Ishikawa (cell line): ENCODE results near the gene WDR74.

Experiments
- CEBPB ChIP-seq: IDR thresholded peaks from 2 replicates; pipeline ENCODE4 v1.6.1; 2012
- EP300 ChIP-seq: IDR thresholded peaks from 2 replicates; pipeline ENCODE4 v1.6.1; 2012; ENCODE audit warnings: borderline replicate concordance
- FOXM1 ChIP-seq: IDR thresholded peaks from 2 replicates; pipeline ENCODE4 v1.6.1; 2012; ENCODE audit warnings: low read depth, borderline replicate concordance
- RAD21 ChIP-seq: IDR thresholded peaks from 2 replicates; pipeline ENCODE4 v1.6.1; 2012; ENCODE audit warnings: low read depth
- TAF1 ChIP-seq: IDR thresholded peaks from 2 replicates; pipeline ENCODE4 v1.6.1; 2012; ENCODE audit warnings: low read depth, mild to moderate bottlenecking
- TCF12 ChIP-seq: IDR thresholded peaks from 2 replicates; pipeline ENCODE4 v1.6.1; 2012; ENCODE audit warnings: low read depth
- TEAD4 ChIP-seq: IDR thresholded peaks from 2 replicates; pipeline ENCODE4 v1.6.1; 2012
- YY1 ChIP-seq: IDR thresholded peaks from 2 replicates; pipeline ENCODE4 v1.6.1; 2012; ENCODE audit warnings: low read depth
- TF ChIP-seq, protein P1 (sequence below): IDR thresholded peaks from 2 replicates; pipeline ENCODE4 v1.6.1; 2012; ENCODE audit warnings: low read depth, mild to moderate bottlenecking
- TF ChIP-seq, protein P2 (sequence below): IDR thresholded peaks from 2 replicates; pipeline ENCODE4 v1.6.1; 2012
- TF ChIP-seq, protein P3 (sequence below): IDR thresholded peaks from 2 replicates; pipeline ENCODE4 v1.6.1; 2012

DNA sequence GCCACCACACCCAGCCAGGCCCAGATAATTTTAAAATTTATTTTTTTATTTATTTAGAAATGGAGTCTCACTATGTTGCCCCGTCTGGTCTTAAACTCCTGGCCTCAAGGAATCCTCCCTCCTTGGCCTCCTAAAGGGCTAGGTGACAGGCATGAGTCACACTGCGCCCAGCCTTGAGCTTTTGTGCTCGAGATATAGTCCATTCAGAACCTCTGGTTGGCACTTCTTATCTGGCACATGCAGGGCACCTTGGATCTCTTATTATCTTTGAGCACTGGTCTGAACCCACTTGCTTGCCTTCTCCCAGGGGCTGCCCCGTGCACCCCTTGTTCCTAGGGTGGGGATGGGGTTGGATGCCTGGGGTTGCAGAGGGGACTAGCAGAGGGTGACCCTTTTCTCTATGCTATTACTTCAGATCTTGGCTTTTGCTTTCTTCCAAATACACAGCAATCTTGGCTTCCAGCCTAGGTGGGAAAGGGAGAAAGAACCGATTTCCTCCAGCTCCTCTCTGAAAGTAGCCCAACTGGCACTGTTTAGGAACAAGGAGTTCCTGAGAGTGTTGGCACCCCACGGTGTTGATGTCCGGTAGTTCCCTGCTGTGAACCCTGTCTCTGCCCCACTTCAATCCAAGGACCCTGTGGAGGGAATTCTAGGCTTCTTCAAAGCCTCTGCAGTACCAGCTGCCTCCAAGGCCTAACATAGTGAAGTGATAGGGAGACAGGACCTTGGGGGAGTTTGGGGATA, 40.0 kb upstream of the WDR74 start:
- no peak for TF ChIP-seq TEAD4
- TF ChIP-seq, protein P1, sequence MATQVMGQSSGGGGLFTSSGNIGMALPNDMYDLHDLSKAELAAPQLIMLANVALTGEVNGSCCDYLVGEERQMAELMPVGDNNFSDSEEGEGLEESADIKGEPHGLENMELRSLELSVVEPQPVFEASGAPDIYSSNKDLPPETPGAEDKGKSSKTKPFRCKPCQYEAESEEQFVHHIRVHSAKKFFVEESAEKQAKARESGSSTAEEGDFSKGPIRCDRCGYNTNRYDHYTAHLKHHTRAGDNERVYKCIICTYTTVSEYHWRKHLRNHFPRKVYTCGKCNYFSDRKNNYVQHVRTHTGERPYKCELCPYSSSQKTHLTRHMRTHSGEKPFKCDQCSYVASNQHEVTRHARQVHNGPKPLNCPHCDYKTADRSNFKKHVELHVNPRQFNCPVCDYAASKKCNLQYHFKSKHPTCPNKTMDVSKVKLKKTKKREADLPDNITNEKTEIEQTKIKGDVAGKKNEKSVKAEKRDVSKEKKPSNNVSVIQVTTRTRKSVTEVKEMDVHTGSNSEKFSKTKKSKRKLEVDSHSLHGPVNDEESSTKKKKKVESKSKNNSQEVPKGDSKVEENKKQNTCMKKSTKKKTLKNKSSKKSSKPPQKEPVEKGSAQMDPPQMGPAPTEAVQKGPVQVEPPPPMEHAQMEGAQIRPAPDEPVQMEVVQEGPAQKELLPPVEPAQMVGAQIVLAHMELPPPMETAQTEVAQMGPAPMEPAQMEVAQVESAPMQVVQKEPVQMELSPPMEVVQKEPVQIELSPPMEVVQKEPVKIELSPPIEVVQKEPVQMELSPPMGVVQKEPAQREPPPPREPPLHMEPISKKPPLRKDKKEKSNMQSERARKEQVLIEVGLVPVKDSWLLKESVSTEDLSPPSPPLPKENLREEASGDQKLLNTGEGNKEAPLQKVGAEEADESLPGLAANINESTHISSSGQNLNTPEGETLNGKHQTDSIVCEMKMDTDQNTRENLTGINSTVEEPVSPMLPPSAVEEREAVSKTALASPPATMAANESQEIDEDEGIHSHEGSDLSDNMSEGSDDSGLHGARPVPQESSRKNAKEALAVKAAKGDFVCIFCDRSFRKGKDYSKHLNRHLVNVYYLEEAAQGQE: no peak
- TF ChIP-seq YY1: no peak
- TF ChIP-seq, protein P2, sequence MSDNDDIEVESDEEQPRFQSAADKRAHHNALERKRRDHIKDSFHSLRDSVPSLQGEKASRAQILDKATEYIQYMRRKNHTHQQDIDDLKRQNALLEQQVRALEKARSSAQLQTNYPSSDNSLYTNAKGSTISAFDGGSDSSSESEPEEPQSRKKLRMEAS: no peak
- TF ChIP-seq TAF1: no peak
- no peak for TF ChIP-seq EP300
- no peak for TF ChIP-seq RAD21
- TF ChIP-seq CEBPB: no peak
- TF ChIP-seq, protein P3, sequence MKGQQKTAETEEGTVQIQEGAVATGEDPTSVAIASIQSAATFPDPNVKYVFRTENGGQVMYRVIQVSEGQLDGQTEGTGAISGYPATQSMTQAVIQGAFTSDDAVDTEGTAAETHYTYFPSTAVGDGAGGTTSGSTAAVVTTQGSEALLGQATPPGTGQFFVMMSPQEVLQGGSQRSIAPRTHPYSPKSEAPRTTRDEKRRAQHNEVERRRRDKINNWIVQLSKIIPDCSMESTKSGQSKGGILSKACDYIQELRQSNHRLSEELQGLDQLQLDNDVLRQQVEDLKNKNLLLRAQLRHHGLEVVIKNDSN: no peak
- no peak for TF ChIP-seq FOXM1
- no peak for TF ChIP-seq TCF12
